ENCODE measurements around the gene CIRBP.

- TF ChIP-seq CTCF (IDR thresholded peaks at IDR 0.05) = no peak
- TF ChIP-seq POLR2A (IDR thresholded peaks at IDR 0.05) = no peak
Measured at GRCh38 chr19:1308718-1309117, 39.6 kb downstream of the CIRBP start.

Measured in Peyer's patch (tissue), 4 donors.